Heart left ventricle (tissue), 16 donors: ENCODE measurements around the gene OTULINL. TPM values are rescaled to one million over a fixed set of nuclear protein-coding genes. Genes with fewer than 3 reads are reported as not detected.

Source experiments
- ATAC-seq, 4 donors: fragments of 200-7000 bp; cut with Tn5 transposase; one replicate each; pipeline ENCODE4 v1.9.1; 2020 to 2022; ENCODE audit warnings: moderate library complexity in 4 of 4, mild to moderate bottlenecking in 3 of 4, moderate number of reproducible peaks in 1 of 4
- DNase-seq, 5 donors: peaks; one replicate each; pipeline ENCODE4 v3.0.0-alpha.2; 2020
- H3K27ac ChIP-seq, 12 donors: fragments of 200-600 bp; sonication (generic) in 4 of 12; one replicate each; pipeline versions ENCODE4 v1.5.0 to v1.8.0; 2016 to 2022; ENCODE audit warnings: mild to moderate bottlenecking in 2 of 12
- H3K27me3 ChIP-seq, 9 donors: fragments of 200-600 bp; sonication (generic) in 2 of 9; one replicate each; pipeline versions ENCODE4 v1.5.1 to v1.8.0; 2016 to 2022; ENCODE audit warnings: mild to moderate bottlenecking in 3 of 9
- H3K36me3 ChIP-seq, 9 donors: fragments of 200-600 bp; sonication (generic) in 2 of 9; one replicate each; pipeline versions ENCODE4 v1.5.0 to v1.8.0; 2018 to 2022; ENCODE audit warnings: mild to moderate bottlenecking in 2 of 9
- H3K4me1 ChIP-seq, 12 donors: fragments of 200-600 bp; sonication (generic) in 4 of 12; one replicate each; pipeline versions ENCODE4 v1.5.0 to v1.8.0; 2016 to 2022; ENCODE audit warnings: mild to moderate bottlenecking in 3 of 12
- H3K4me3 ChIP-seq, 12 donors: fragments of 200-600 bp; sonication (generic) in 4 of 12; one replicate each; pipeline versions ENCODE4 v1.5.0 to v1.8.0; 2017 to 2022; ENCODE audit warnings: mild to moderate bottlenecking in 9 of 12, moderate library complexity in 4 of 12
- H3K9me3 ChIP-seq, 12 donors: fragments of 200-600 bp; sonication (generic) in 4 of 12; one replicate each; pipeline versions ENCODE4 v1.5.0 to v1.8.0; 2016 to 2022; ENCODE audit warnings: mild to moderate bottlenecking in 1 of 12
- CTCF ChIP-seq, 12 donors: fragments of 200-600 bp; sonication (generic) in 4 of 12; IDR thresholded peaks; one replicate each; pipeline versions ENCODE4 v1.5.0 to v1.8.0; 2018 to 2022; ENCODE audit warnings: antibody characterized with exemption in 12 of 12, mild to moderate bottlenecking in 5 of 12
- POLR2A ChIP-seq, 2 donors: fragments of 450-650 bp; IDR thresholded peaks; one replicate each; pipeline ENCODE4 v1.6.1; 2017; ENCODE audit warnings: antibody characterized with exemption in 2 of 2, mild to moderate bottlenecking in 2 of 2, moderate library complexity in 2 of 2
- WGBS, 4 donors: extraction: QIAGEN DNeasy Blood & Tissue Kit in 2 of 4; methylation state at CpG; one replicate each; pipeline versions ENCODE4 v1.1.5 to v1.1.7; 2013 to 2018; 5-methylcytosine and 5-hydroxymethylcytosine counted together
- intact Hi-C, 10 donors: fragments of 100-400 bp; cut with DNase I; formaldehyde crosslinking; loops; one replicate each; pipeline versions ENCODE4 v1.11.1 to v1.14.2; 2022
- polyA plus RNA-seq, 2 donors: library from polyadenylated mRNA; stranded (reverse); fragments of 200-250 nt; gene quantifications; one replicate each; pipeline ENCODE4 v1.2.3, GENCODE V29; 2013
- total RNA-seq, 9 donors: library from RNA; depleted of rRNA in 2 of 9; stranded (reverse); fragments of >200 nt in 2 of 9; fragmentation: NEBNext Ultra II Directional in 3 of 9; extraction: Animal tissue kit (Norgen Biotek cat#: 25700) in 3 of 9; gene quantifications; one replicate each; pipeline versions ENCODE4 v1.1.0 to v1.2.4, GENCODE V29; 2016 to 2023
- donor health status: ischemic (EF 13 %, LVEDD 7.1; RV severe dilation, severe dysfunction).
- donor health status: healthy with polysubstance abuse.
- donor health status: DM: no; HTN: yes; CAD: no.
- donor health status: DM: no; HTN: no; CAD: no.
- donor health status: ischemic (EF 25% LVEDD 6.9; RV normal size, moderate dysfunction).
- donor health status: ischemic (EF 25% LVEDD 5.7; RV mildly dilated, moderate dysfunction).
- donor health status: healthy.
- donor health status: DM: yes; HTN: yes; CAD: no.
- donor health status: ischemic (EF 35%, LVEDD 5.7; RV mildly dilated, moderate dysfunction).
- donor health status: nonischemic (EF 11% LVEDD 7.7; RV severe dilation, severe dysfunction).
- donor health status: DM: yes; HTN: yes; CAD: no.
- donor health status: PGD.
- donor health status: ischemic (EF 29% LVEDD 5.4; RV normal size, mild dysfunction).
- donor health status: nonischemic (EF 23%, LVEDD 6.1; RV moderate dilation, normal function).

Gene OTULINL
- total and polyA plus RNA-seq, 11 donors: 0.65 to 13.6 (median 1.5) TPM

DNA sequence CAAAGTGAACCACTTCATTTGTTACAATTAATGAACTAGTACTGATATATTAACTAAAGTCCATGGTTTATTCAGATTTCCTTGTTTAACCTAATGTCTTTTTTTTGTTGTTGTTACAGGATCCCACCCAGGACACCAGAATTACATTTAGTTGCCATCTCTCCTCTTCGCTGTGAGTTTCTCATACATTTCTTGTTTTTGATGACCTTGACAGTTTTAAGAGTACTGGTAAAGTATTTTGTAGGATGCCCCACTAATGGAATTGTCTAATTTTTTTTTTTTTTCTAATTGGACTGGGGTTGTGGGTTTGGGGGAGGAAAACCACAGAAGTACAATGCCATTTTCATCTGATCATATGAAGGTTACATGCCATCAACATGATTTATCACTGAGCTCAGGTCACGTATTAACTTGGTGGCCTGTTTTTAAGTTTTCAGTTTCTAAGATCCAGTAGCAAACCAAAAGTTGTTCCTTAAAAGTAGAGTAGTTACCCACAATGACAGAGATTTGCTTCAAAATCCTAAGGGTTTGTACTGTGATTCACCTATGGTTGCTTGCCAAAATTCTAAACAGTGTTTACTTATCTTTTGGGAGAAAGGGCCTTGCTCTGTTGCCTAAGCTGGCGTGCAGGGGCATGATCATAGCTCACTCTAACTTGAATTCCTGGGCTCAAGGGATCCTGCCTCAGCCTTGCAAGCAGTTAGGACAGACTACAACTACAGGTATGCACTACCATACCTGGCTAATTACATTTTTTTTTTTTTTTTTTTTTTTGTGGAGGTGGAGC, 78.4 kb downstream of the OTULINL start:
- intact Hi-C loops: loop anchor here in 3 of 10 donors (5.0 to 10.0 kb wide), 4 partner anchors 175 to 555 kb away; no protein-coding TSS in a partner anchor
- Histone ChIP-seq H3K4me3 (no peak overlapping the region), H3K27ac (no peak overlapping the region), H3K36me3 (no peaks in the 10 kb centered on the region), H3K9me3 (no peaks in the 10 kb centered on the region), H3K27me3 (no peaks in the 10 kb centered on the region), H3K4me1 (peaks cover 0 to 12% (median 8%) of the 10 kb centered on the region in 12 donors)
- TF ChIP-seq CTCF (IDR thresholded peaks at IDR 0.05) (no peak), POLR2A (IDR thresholded peaks at IDR 0.05) (no peak)
- DNase-seq (no peak), ATAC-seq (no peak)
- WGBS, 4 donors: 91 to 97% (median 95%) methylated on average over 3 of the region's 3 CpGs

DNA sequence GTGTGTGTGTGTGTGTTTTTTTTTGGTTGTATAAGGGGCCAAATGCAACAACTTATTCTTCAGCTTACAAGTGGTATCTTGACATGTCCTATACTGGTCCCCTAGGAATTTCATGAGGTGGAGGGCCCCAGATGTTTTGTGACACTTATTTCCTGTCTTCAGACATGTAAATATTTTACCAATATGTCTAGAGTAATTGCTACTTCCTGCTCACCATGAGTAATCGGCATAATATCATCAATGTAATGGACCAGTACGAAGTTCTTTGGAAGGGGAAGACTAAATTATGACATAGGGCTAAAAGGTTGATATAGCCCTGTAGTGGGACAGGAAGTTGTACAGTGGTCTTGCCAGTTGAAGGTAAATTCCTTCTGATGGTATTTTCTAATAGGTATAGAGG, 79.2 kb downstream of the OTULINL start:
- intact Hi-C loops: loop anchor here in 2 of 10 donors (5.0 kb wide), 2 partner anchors 269 to 309 kb away; no protein-coding TSS in a partner anchor
- Histone ChIP-seq H3K27ac (no peak overlapping the region), H3K36me3 (no peaks in the 10 kb centered on the region), H3K4me3 (no peak overlapping the region), H3K9me3 (no peaks in the 10 kb centered on the region), H3K4me1 (peaks cover 0 to 17% (median 13%) of the 10 kb centered on the region in 12 donors), H3K27me3 (no peaks in the 10 kb centered on the region)
- WGBS, 4 donors: 65 to 76% (median 71%) methylated on average over 2 of the region's 2 CpGs
- ATAC-seq (no peak), DNase-seq (no peak)
- TF ChIP-seq POLR2A (IDR thresholded peaks at IDR 0.05) (no peak), CTCF (IDR thresholded peaks at IDR 0.05) (no peak)

Other genes starting within 250 kb of the OTULINL start
- gene OTULIN, start 82.9 kb downstream of the OTULINL start, total RNA-seq: 10 to 100 TPM; 19.3 to 42.0 (median 27.5) TPM
- gene OTULIN, start 82.9 kb downstream of the OTULINL start, polyA plus RNA-seq: 10 to 100 TPM in 1 of 2 donors, 1 to 10 TPM in 1; 7.6 to 12.4 TPM